HG02973 (cell line): Measurements from ENCODE around the gene PRKRA.
A peak's percentile ranks its signal among the peaks of the same experiment; 100 is the strongest.
"Not testable (repeated sequence)": the region's sequence is repeated elsewhere in the genome, so short reads cannot be mapped to it uniquely, and the experiment has no call there.

Experiments
- ATAC-seq: cut with Tn5 transposase; IDR thresholded peaks from one replicate; pipeline ENCODE4 v1.9.1; 2021; ENCODE audit warnings: moderate library complexity; ENCODE audit not compliant: unreplicated experiment

PRKRA gene

DNA sequence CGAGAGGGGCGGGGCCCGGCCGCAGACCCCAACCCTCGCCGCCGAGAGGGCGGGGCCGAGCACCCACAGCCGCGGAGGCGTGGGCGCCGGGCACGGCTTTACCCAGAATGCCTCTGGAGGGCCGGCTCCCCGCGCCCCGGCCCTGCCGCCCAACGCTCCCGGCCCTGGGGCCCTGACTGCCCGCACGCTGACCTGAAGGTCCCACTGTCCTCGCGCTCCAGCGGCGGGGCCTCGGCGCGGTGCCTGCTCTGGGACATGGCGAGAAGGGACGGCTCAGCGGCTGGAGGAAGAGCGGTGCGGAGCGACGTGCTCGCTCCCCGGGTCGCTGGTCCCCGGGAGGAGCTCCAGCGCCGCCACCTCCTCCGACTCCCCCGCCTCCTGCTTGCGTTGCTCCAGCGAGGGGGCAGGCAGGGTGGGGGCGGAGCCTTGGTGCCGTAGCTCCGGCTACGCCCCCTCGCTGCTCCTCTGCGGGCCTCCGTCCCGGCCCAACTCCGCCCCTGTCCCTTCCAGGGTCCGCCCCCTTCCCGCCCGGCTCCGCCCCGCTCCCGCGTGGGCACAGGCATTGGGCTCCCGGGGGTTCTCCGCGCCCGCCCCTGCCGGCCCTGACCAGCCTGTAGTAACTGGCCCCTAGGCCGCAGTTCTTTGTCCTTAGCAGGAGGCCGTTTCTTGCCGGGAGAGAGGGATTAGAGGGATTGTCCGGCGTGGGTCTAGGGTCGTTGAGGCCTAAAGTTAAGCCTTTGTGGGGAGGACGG, at the start of gene PRKRA, which contains the start of gene PJVK:
TSS of gene PRKRA (minus strand) at position 402 of the 752 bp plus-strand sequence. CDS start at position 257, 145 bp downstream.
TSS of gene PJVK (plus strand) at position 605 of the 752 bp plus-strand sequence. CDS start 2,032 bp downstream, outside the sequence.
- peak; percentile 80 for ATAC-seq

DNA sequence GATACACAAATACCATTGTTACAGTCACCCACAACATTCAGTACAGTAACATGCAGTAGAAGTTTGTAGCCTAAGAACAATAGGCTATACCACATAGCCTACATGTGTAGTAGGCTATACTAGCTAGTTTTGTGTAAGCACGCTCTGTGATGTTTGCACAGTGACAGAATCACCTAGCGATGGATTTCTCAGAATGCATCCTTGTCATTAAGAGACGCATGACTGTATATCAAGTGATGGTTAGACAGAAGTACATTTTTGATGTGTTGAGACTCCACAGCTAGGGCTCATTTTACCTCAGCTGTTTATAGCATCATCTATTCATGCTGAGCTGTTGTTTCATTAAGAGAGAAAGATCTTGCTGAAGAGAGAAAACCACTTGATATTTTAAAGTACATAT, 48.7 kb upstream of the PRKRA start:
- no peak for ATAC-seq

DNA sequence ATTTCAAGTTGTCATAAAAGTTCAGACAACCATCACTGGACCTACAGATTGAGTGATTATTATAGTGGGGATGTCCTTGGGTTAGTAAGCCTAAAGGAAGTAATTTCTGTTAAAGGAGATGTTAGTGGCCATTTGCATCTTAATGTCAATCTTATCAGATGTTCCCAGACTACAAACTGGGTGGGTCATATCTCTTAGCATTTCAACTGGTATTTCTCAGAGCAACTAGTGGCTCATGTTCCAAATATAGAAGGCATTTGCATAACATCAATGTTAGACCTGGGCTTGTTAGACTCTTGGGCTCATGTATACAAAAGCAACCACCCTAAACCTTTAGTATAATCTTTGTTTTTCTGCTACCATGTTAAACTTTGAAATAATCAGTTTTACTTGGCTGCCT, 47.2 kb upstream of the PRKRA start:
- no peak for ATAC-seq

DNA sequence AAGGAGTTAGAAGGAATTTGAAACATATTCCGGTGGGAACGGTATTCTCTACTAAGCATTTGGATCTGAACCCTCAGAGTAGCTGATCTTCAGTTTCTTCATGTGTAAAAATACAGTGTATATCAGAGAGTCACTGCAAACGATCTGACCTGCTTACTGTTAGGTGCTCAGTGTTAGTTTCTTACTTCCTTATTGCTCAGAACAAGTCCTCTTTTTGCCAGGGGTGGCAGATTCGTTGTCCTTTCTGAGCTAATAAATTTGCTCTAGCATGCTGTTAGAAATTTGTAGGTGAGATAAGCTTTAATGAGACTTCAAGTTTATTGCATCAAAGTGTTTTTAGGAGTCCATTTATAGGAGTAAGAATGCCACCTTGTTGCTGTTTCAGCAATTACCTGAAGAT, 45.1 kb upstream of the PRKRA start:
- no peak for ATAC-seq

DNA sequence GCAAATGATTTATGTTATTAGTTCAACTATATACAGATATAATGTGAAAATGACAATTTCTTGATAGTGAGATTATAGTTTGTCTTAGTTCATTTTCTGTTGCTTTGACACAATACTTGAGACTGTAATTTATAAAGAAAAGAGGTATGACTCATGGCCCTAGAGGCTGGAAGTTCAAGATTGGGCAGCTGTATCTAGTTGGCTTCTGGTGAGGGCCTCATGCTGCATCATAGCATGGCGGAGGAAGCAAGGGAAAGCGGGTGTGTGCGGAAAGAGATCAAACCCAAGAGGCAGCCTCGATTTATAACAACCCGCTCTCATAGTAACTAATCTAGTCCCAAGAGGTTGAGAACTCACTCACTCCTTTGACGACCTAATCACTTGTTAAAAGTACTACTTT, 40.6 kb upstream of the PRKRA start:
- no peak for ATAC-seq

DNA sequence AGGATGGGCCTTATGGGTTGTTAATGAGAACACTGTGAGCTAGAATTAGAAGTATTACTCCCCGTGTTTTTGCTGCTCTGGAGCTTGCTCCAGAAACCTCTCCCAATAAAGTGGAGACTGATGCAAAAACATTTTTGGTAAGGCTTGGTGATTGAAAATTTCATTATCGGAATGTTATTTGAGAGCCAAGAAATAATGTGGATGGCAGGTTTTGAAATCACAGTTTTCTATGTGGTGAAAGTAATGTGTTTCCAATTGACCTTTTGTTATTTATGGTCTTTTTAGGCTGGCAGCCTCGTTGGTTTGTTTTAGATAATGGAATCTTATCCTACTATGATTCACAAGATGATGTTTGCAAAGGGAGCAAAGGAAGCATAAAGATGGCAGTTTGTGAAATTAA, 34.4 kb upstream of the PRKRA start:
- ATAC-seq = no peak

DNA sequence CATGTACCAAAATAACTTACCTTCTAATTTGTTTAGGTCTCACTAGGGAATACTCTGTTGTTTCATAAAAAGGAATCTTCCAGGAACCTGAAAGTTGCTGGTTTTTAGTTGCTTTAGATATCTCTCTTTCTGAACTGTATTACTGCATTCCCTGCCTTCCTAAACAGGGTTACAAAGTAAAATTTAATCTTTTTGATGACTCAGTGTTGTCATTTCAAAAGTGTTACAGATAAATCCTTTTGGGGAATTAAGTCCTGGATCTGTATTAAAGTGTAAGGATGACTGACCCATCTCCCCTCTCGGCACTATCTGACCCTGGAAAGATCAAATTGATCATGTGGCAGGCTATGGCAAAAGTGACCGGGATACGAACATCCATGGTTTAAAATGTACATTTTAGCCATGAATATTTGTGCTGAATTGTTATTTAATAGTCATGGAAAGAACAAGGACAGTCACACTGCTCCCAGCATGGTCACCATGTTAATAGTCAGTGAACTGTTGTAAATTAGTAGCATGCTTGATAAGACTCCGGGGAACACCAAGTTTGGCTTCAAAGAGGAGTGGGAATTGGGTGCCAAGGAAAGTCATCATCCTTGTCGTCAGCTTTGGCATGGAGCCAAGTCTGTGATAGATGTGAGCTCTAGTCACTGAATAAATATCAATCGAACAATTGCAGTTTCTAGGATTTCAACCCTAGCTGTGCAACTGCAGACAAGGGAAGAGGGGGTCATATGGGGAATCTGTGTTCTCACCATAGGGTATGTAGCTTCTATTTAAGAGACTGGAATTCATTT, 33.5 kb upstream of the PRKRA start:
- no peak for ATAC-seq

DNA sequence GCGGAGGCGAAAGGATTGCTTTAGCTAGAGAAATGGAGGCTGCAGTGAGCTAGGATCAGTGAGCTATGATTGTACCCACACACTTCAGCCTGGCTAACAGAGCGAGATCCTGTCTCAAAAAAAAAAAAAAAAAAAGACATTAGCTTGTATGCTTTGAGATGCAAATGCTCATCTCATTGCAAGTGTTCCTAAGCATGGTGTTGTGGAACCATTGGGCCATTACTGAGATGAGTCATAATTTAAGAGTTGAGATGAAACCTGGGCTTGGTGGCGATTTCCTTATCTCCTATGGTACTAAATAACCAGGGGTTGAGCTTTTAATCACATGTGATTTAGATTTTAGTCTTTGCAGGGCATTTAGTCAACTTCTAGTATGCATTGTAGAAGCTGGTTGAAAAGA, 31.5 kb upstream of the PRKRA start:
- ATAC-seq = peak; percentile 24

DNA sequence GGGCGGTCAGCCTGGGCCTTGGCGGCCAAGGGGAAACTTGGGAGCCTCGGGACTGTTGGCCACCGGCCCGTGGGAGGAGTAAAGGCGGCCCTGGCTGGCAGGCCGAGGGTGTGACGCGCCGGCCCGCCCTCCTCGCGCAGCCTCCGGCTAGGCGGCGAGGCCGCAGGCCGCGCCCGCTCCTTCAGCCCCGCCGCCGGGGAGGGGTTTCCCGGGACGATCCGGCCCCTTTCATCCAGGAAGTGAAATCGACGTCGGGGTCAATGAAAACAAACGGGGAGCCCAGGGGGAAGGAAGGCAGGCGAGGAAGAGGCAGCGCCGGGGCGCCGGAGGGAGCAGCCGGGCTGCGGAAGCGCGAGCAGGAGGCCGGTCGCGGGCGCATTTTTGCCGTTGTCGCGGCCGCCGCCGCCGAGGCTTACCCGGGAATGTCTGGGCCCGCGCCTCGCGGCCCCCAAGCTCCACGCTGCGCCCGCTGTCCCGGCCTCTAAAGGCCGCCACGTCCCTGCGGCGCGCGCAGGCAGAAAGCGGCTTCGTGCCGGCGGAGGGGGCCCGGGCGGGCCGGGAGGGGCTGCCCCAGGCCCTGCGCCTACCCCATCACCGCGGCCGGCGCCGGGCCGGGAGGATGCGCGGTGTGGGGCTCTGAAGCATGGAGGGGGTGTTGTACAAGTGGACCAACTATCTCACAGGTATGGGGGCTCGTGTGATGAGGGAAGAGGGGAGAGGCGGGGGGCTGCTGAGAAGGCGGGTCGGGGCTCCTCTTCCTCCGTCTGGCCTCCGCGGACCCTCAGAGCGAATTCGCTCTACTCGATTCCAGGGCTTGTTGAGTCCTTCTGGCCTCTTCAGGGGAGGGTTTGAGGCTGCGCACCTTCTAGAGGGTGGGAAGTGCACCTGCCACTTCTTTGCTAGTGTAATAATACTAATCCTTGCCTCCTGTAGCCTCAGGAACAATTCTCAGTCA, 29.5 kb upstream of the PRKRA start, which contains the start of gene PLEKHA3:
TSS of gene PLEKHA3 (plus strand) at position 231 of the 955 bp plus-strand sequence. CDS start at position 644, 413 bp downstream.
- peak; percentile 51 for ATAC-seq

DNA sequence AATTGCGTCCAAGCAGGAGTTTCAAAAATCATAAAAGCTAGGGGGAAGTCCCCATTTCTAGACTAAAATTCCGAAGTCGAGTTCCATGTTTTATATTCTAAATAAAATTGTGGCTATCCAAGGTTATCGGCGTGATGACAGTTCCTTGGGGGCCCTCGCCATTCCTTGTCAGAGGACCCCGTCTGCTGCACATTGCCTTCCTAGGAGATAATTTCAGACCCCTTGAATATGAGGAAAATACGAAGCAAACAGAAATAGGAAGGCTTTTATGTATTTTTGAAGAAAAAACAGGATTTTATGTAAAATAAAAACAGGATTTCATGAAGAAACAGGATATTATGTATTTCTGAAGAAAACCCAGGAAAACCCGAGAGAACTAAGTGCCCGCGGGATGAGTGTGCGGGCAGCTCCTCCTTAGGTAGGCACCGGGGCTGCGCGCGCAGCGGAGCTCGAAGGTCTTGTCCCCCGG, 28.8 kb upstream of the PRKRA start:
- no peak for ATAC-seq

DNA sequence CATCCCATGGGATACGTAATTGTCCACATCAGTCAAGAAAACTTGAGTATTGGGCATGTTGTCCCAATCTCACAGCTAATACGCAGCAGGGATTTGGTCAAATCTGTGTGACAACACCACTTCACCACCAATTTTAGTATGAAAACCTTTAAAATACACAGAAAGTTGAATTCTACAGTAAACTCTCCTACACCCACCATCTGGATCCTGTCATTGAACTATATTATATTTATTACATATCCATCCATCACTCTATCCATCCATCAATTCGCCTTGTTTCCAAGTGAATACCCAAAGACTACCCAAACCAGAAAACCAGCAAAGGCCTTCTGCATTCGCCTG, 28.3 kb upstream of the PRKRA start:
- no peak for ATAC-seq

DNA sequence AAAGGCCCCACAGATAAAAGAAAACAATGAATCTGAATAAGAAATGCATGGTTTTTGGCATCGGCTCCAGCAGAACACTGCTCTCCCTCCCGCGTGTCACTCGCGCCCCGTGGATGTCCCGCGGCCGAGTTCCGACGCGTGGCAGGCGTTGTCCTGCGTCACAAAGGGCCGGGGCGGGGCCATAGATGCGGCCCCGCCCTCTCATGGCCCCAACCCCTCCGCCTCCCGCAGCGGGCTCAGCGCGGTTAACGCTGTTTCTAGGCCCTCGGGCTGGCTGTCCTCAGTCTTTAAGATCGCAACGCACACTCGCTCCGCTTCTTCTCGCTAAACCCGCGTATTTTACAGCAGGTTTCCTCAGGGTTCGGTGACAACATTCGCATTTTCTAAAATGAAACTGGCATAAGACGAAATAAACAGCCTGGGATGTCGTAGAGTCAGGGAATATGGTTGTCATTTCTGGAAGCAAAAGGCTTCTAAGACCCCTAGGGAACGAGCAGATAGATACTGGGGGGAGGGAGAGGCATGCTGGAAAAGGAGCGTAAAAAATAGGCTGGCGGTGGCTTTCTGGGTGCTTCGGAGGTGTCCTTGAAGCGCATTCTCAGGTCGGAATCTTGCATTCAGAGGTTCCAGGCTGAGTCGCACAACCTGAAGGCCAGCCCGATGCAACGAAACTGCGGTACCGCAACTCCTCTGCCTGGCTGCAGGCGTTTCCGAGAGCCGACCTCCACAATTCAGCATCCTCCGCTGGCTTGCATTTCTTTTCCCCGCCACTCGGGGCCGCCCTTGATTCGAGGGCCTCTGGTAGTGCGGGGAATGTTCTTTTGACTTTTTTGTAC, 27.7 kb upstream of the PRKRA start, which contains the start of gene FKBP7:
TSS of gene FKBP7 (minus strand) at position 162 of the 836 bp plus-strand sequence. CDS start at position 61, 101 bp downstream.
- ATAC-seq = peak; percentile 46

DNA sequence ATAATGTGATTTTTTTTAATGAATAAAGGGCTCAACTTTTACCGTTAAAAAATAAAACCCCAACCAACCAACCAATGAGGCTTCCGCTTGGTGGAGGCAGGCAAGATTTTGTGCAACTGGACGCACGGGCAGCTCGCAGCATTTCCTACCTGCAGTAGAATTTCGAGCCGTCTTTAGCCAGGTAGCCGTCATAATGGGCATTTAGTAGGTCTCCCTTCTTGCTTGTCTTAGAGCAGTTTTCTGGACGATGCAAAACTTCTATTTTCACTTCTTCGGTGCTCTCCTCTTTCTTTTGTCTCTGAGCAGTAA, 27.1 kb upstream of the PRKRA start:
- no peak for ATAC-seq

DNA sequence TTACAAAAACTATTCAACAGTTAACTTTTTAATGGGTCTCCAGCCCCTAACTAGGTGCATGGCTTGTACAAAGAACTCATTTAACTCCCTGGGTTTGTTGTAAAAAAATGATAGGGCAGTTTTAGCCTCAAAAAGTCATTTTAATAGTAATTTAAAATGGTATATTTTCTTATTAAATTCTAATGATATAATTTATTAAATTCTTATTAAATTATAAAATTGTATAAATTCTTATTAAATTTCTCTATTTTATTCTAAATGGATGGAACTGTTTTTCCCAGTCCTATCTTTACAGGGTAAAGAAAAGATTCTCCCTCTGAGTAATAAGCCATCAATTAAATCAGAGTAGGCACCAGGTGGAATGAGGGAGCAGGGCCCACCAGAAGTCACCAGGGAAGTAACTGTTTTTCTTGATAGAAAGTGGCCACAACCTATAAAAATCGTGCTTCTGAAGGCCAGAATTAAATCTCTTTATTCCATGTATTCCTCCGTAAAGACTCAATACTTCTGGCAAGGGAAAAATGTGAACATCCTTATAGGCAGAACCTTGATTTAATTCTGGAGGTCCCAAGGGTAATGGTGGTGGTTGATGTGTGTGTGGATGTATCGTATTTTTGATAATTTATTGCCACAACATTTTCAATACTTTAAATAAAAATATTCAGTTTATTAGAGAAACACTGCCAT, 26.6 kb upstream of the PRKRA start:
- ATAC-seq = no peak

DNA sequence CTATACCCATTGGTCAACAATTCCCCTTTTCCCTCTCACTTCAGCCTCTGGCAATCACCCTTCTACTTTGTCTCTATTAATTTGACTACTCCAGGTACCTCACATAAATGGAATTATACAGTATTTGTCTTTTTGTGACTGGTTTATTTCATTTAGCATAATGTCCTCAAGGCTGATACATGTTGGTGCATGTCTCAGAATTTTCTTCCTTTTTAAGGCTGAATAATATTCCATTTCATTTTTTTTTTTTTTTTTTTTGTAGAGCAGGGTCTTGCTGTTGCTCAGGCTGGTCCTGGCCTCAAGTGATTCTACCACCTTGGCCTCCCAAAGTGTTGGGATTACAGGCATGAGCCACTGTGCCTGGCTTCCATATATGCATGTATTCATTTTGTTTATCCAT, 25.5 kb upstream of the PRKRA start:
- no peak for ATAC-seq

DNA sequence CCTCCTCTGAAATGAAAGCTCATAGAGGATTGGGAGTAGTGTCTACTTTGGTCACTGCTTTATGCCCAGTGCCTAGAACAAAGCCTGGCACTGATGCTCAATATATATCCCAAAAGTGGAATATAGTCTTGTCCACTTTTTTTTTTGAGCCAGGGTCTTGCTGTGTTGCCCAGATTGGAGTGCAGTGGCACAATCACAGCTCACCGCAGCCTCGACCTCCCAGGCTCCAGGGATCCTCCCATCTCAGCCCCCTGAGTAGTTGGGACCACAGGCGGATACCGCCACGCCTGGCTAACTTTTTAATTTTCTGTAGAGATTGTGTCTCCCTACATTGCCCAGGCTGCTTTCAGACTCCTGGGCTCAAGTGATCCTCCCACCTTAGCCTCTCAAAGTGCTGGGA, 23.6 kb upstream of the PRKRA start:
- no peak for ATAC-seq

DNA sequence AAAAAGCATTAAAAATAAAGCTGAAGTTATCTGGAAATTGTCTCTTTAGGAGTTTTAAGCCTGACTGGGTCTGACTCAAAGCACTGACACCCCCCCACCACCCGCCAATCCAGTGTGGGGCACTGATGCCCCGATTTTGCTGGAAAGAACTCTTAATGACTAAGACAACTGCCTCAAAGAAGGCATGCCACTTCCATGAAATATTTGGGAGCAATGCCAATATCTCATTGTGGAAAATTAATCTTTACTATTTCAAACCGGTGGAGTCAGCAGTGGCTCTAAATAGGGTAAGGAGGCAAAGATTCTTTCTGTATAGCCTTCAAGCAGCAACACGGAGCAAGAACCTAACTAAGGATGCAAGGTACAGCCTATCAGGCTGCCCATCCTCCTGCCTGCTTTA, 23.0 kb upstream of the PRKRA start:
- no peak for ATAC-seq

DNA sequence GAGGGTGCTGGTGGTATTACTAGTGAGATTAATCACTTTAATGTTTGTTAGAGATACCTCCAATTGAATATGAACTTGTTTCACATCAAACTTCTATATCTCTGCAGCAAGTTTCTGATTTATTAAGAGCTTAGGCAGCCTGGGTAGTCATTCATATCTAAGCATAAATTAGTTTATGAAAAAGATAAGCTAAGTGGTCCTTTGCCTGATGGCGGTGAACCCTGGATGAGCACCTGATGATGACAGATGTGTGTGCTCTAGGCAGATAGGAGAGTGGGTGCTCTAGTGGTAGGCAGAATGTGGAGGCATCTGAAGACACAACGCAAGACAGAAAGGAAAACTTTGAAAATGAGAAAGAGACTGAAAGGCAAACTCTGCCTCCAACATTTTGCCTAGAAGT, 22.4 kb upstream of the PRKRA start:
- ATAC-seq = no peak

DNA sequence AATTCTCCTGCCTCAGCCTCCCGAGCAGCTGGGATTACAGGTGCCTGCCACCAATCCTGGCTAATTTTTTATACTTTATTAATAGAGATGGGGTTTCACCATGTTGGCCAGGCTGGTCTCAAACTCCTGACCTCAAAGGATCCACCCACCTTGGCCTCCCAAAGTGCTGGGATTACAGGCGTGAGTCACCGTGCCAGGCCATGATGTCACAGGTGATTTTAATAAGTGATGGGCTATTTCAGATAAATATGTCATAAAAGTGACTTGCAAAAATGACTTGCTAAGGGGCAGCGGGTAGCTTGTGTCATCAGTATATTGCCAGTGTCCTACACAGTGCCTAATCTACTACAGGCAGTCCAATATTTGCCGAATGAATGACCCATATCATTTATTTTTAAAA, 20.3 kb upstream of the PRKRA start:
- ATAC-seq = not testable (repeated sequence)
